Keratinocyte (primary cell): ENCODE data around the gene DAGLA. TPM values are rescaled to one million over a fixed set of nuclear protein-coding genes. Genes with fewer than 3 reads are reported as not detected.

Source experiments
- DNase-seq: peaks from one replicate; pipeline ENCODE4 v3.0.0-alpha.2; 2011; ENCODE audit warnings: low read depth, missing footprints, low spot score
- FAIRE-seq: peaks from 2 replicates; lab custom pipeline; 2011; peaks lifted over from hg19 to GRCh38; lab: Jason Lieb, UNC
- H2AFZ ChIP-seq: 2 replicates; pipeline ENCODE4 v1.6.0; 2012; ENCODE audit warnings: low read length, control low read depth, inconsistent platforms; ENCODE audit not compliant: control insufficient read depth
- H3K27ac ChIP-seq: 2 replicates; pipeline ENCODE4 v1.5.1; 2011; ENCODE audit warnings: low read length; ENCODE audit not compliant: control insufficient read depth, insufficient read depth
- H3K27me3 ChIP-seq: 3 replicates; pipeline ENCODE4 v1.6.0; 2011; ENCODE audit warnings: low read length; ENCODE audit not compliant: control insufficient read depth, insufficient read depth; ENCODE audit errors: extremely low read depth
- H3K36me3 ChIP-seq, 2 experiments: 2 replicates in 1 of 2; 3 replicates in 1 of 2; pipeline ENCODE4 v1.5.1; 2011; ENCODE audit warnings: low read length in 2 of 2, mild to moderate bottlenecking in 1 of 2; ENCODE audit not compliant: control insufficient read depth in 2 of 2, insufficient read depth in 2 of 2; ENCODE audit errors: extremely low read depth in 1 of 2
- H3K4me1 ChIP-seq: 3 replicates; pipeline ENCODE4 v1.5.1; 2011; ENCODE audit warnings: low read length; ENCODE audit not compliant: control insufficient read depth, insufficient read depth; ENCODE audit errors: extremely low read depth
- H3K4me2 ChIP-seq: 3 replicates; pipeline ENCODE4 v1.6.0; 2011; ENCODE audit warnings: low read depth, low read length; ENCODE audit not compliant: control insufficient read depth, insufficient read depth; ENCODE audit errors: extremely low read depth
- H3K4me3 ChIP-seq, 3 experiments: fragments of 200-600 bp in 1 of 3; sonication (generic) in 1 of 3; 2 replicates in 2 of 3; 3 replicates in 1 of 3; pipeline ENCODE4 v1.5.1; 2011 to 2016; ENCODE audit warnings: low read length in 3 of 3, mild to moderate bottlenecking in 3 of 3, control low read depth in 2 of 3, inconsistent platforms in 1 of 3, low read depth in 1 of 3, mixed read lengths in 1 of 3, mixed run types in 1 of 3, moderate library complexity in 1 of 3; ENCODE audit not compliant: control insufficient read depth in 2 of 3, insufficient read depth in 2 of 3; ENCODE audit errors: extremely low read depth in 1 of 3
- H3K79me2 ChIP-seq: 2 replicates; pipeline ENCODE4 v1.6.0; 2012; ENCODE audit warnings: low read length; ENCODE audit not compliant: control insufficient read depth, insufficient read depth
- H3K9ac ChIP-seq: 3 replicates; pipeline ENCODE4 v1.6.0; 2011; ENCODE audit warnings: low read length; ENCODE audit not compliant: control insufficient read depth, insufficient read depth; ENCODE audit errors: extremely low read depth
- H3K9me1 ChIP-seq: 3 replicates; pipeline ENCODE4 v1.6.0; 2011; ENCODE audit warnings: low read length; ENCODE audit not compliant: control insufficient read depth, insufficient read depth; ENCODE audit errors: extremely low read depth
- H3K9me3 ChIP-seq: 2 replicates; pipeline ENCODE4 v1.5.1; 2012; ENCODE audit warnings: low read depth, low read length; ENCODE audit not compliant: control insufficient read depth
- H4K20me1 ChIP-seq: 3 replicates; pipeline ENCODE4 v1.6.0; 2011; ENCODE audit warnings: low read length; ENCODE audit not compliant: control insufficient read depth, insufficient read depth; ENCODE audit errors: extremely low read depth
- CTCF ChIP-seq, 3 experiments: IDR thresholded peaks in 1 of 3; conservative IDR thresholded peaks in 1 of 3; optimal IDR thresholded peaks in 1 of 3; 2 replicates in 2 of 3; 3 replicates in 1 of 3; pipeline versions ENCODE3 to v1.5.1; 2011; ENCODE audit warnings: low read length in 3 of 3, mild to moderate bottlenecking in 3 of 3, moderate library complexity in 2 of 3, control low read depth in 1 of 3, inconsistent platforms in 1 of 3; ENCODE audit not compliant: insufficient read depth in 2 of 3; ENCODE audit errors: extremely low read depth in 1 of 3
- EZH2 ChIP-seq: IDR thresholded peaks from one replicate; pipeline ENCODE4 v1.6.1; 2012; ENCODE audit warnings: inconsistent platforms, mild to moderate bottlenecking, low read length, moderate library complexity
- dilution Hi-C: fragments of 300-500 bp; cut with MboI; formaldehyde crosslinking; loops from one replicate; pipeline ENCODE4 v1.7.0; 2020; ENCODE audit warnings: low sequenced_read_pairs; ENCODE audit not compliant: extremely low pct_ligation_motif_present
- polyA plus RNA-seq, 5 experiments: library from polyadenylated mRNA; depleted of rRNA in 3 of 5; stranded (reverse) in 3 of 5; stranded (forward) in 1 of 5; unstranded in 1 of 5; fragments of >200 nt; gene quantifications; 1 replicate in 1 of 5; 2 replicates in 3 of 5; 3 replicates in 1 of 5; pipeline versions ENCODE4 v1.2.1 to v1.2.3, GENCODE V29; 2011 to 2012; ENCODE audit warnings: missing spikeins in 2 of 5, low read depth in 1 of 5, low replicate concordance in 1 of 5

DAGLA gene
- polyA plus RNA-seq, 1 donor (not counting 4 experiments of a cell fraction or from before 2014, with no cell fraction given): 0.03 TPM

GRCh38 chr11:61761440-61762222, 81.4 kb downstream of the DAGLA start:
- no peaks in the 10 kb centered on the region for H3K9me3 ChIP-seq
- no peak overlapping the region for H3K9ac ChIP-seq
- FAIRE-seq: no peak
- no peaks in the 10 kb centered on the region for H3K36me3 ChIP-seq
- H4K20me1 ChIP-seq: no peaks in the 10 kb centered on the region
- H3K79me2 ChIP-seq: no peaks in the 10 kb centered on the region
- H2AFZ ChIP-seq: no peak overlapping the region
- no peaks in the 10 kb centered on the region for H3K9me1 ChIP-seq
- H3K4me3 ChIP-seq: no peak overlapping the region
- H3K27ac ChIP-seq: no peak overlapping the region
- TF ChIP-seq EZH2: no peak
- TF ChIP-seq CTCF (optimal IDR thresholded peaks at IDR 0.05 in 1 of 3, IDR thresholded peaks at IDR 0.05 in 1 of 3, conservative IDR thresholded peaks at IDR 0.05 in 1 of 3; ENCODE audit: extremely low read depth in 1 of 3, insufficient read depth in 2 of 3, low read length in 3 of 3): no peak
- DNase-seq: no peak
- dilution Hi-C loops: no loop called here
- H3K27me3 ChIP-seq: peaks cover 9% of the 10 kb centered on the region
- no peak overlapping the region for H3K4me2 ChIP-seq
- no peaks in the 10 kb centered on the region for H3K4me1 ChIP-seq

- Histone ChIP-seq H4K20me1 (no peaks in the 10 kb centered on the region), H3K9ac (no peak overlapping the region), H3K4me2 (no peak overlapping the region), H3K4me3 (no peak overlapping the region), H3K79me2 (no peaks in the 10 kb centered on the region), H2AFZ (no peak overlapping the region), H3K9me1 (no peaks in the 10 kb centered on the region), H3K27me3 (peaks cover 9% of the 10 kb centered on the region), H3K9me3 (no peaks in the 10 kb centered on the region), H3K4me1 (no peaks in the 10 kb centered on the region), H3K27ac (no peak overlapping the region), H3K36me3 (no peaks in the 10 kb centered on the region)
- dilution Hi-C loops: no loop called here
- DNase-seq: no peak
- no peak for FAIRE-seq
- TF ChIP-seq EZH2 (no peak), CTCF (optimal IDR thresholded peaks at IDR 0.05 in 1 of 3, IDR thresholded peaks at IDR 0.05 in 1 of 3, conservative IDR thresholded peaks at IDR 0.05 in 1 of 3; ENCODE audit: extremely low read depth in 1 of 3, insufficient read depth in 2 of 3, low read length in 3 of 3) (no peak)
Observed at GRCh38 chr11:61762223-61762615, 82.0 kb downstream of the DAGLA start.
